GM10248 (cell line): Measurements from ENCODE around the gene ZNF423.

Experiments
- CTCF ChIA-PET: fragments of 300-600 bp; sonication (Branson Sonifier 250); formaldehyde crosslinking; extraction: SDS; loops from one replicate; lab custom pipeline; 2021; ENCODE audit warnings: antibody characterized with exemption; lab: Yijun Ruan, JAX
- POLR2A ChIA-PET: fragments of 350-650 bp; sonication (Branson Sonifier 250); formaldehyde crosslinking; extraction: SDS; loops from one replicate; lab custom pipeline; 2020; ENCODE audit warnings: antibody characterized with exemption; lab: Yijun Ruan, JAX
- DNase-seq: peaks from one replicate; pipeline ENCODE4 v3.0.0; 2012; ENCODE audit errors: extremely low spot score
- TF ChIP-seq, protein P1 (sequence below): IDR thresholded peaks from 2 replicates; pipeline ENCODE4 v1.5.1; 2012; ENCODE audit warnings: mild to moderate bottlenecking, low read depth; ENCODE audit errors: extremely low read depth, missing control alignments, control extremely low read depth

ZNF423 gene

DNA sequence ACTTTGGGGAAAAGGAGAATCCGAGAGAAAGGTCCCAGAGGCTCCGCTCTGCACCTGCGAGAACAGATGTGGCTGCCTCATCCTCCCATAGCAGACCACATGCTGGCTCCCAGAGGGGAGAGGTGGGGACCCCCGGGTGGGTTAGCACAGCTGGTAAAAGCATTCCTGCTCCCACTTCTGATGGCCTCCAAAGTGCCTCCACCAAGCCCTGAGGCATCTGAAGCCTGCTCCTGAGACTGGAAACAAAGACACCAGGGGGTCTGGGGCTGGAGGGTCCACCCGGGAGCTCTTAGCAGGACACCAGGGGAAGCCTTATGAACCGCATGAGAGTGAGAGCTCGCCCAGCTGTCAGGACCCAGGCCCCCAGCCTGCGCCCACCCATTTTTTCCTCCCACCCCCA, 46.4 kb downstream of the ZNF423 start:
- DNase-seq: no peak
- TF ChIP-seq, protein P1, sequence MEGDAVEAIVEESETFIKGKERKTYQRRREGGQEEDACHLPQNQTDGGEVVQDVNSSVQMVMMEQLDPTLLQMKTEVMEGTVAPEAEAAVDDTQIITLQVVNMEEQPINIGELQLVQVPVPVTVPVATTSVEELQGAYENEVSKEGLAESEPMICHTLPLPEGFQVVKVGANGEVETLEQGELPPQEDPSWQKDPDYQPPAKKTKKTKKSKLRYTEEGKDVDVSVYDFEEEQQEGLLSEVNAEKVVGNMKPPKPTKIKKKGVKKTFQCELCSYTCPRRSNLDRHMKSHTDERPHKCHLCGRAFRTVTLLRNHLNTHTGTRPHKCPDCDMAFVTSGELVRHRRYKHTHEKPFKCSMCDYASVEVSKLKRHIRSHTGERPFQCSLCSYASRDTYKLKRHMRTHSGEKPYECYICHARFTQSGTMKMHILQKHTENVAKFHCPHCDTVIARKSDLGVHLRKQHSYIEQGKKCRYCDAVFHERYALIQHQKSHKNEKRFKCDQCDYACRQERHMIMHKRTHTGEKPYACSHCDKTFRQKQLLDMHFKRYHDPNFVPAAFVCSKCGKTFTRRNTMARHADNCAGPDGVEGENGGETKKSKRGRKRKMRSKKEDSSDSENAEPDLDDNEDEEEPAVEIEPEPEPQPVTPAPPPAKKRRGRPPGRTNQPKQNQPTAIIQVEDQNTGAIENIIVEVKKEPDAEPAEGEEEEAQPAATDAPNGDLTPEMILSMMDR: no peak
- POLR2A ChIA-PET: no interaction called here
- CTCF ChIA-PET: no interaction called here

DNA sequence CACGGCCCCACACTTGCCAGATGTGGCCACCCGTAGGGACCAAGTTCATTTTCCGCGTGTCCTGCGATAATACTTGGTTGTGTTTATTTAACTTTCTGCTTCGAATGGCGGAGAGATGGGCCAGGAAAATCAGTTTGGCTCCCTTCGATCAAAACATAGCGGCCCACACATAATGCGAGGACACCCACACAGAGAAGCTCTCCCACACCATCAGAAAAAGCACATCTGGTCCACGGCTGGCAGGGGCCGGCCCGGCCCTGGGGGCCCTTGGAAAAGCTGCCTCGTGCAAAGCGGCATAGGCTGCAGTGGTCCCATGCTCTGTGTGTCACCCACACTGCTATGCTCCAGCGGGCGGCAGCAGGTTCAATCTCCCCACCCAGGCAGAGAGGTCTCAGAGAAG, 46.9 kb downstream of the ZNF423 start:
- CTCF ChIA-PET: no interaction called here
- TF ChIP-seq, protein P1: no peak
- no peak for DNase-seq
- POLR2A ChIA-PET: no interaction called here

DNA sequence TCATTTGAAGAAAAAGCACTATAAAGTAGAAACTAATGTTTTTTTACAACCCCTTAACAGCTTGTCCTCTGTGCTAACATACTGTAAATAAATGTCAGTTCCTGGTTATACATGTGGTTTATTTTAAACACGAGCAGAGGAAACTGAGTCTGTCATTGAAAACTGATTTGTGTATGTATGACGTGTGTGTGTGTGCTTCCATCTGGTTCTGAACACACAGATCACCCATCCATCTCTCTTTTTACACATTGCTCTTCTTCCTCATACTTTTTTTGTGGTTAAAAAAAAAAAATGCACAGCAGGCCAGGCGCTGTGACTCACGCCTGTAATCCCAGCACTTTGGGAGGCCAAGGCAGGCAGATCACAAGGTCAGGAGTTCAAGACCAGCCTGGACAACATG, 49.5 kb downstream of the ZNF423 start:
- POLR2A ChIA-PET: no interaction called here
- CTCF ChIA-PET: no interaction called here
- TF ChIP-seq, protein P1: no peak
- no peak for DNase-seq

DNA sequence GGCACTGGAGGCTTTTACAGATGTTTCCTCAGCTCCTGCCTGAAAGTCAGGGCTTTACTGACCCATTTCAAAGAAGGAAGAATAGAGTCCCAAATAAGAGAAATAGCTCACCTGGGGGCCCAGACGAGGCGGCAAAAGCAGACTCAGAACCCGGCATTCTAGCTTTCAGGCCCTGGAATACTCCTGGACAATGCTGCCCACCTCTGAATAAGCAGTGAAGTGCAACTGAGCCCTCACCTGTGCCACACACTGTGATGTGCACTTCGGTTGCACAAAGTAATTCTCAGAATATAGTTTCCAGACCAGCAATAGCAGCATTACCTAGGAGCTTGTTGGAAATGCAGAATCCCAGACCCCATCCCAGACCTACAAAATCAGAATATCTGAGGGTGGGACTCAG, 54.6 kb downstream of the ZNF423 start:
- CTCF ChIA-PET: no interaction called here
- no peak for DNase-seq
- POLR2A ChIA-PET: no interaction called here
- TF ChIP-seq, protein P1: no peak

DNA sequence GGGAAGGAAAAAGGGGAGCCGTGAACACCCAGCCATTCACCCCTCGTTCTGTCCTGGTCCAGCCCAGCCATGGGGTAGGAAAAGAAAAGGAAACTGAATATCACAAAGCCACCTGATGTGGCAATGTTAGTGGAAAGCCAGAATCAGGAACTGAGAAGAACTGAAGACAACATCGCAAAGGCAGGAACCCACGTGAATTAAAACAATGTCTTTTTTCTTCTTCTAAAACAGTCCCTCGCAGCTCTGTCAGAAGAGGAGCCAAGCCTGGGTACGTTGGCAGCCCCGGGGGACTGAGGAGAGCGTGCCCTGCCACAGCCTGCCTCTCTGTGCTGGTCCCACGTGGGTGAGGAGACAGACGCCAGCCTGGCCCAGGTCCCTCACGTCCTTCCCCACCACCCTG, 55.0 kb downstream of the ZNF423 start:
- ChIA-PET POLR2A (no interaction called here), CTCF (no interaction called here)
- TF ChIP-seq, protein P1: no peak
- DNase-seq: peak; percentile 52

DNA sequence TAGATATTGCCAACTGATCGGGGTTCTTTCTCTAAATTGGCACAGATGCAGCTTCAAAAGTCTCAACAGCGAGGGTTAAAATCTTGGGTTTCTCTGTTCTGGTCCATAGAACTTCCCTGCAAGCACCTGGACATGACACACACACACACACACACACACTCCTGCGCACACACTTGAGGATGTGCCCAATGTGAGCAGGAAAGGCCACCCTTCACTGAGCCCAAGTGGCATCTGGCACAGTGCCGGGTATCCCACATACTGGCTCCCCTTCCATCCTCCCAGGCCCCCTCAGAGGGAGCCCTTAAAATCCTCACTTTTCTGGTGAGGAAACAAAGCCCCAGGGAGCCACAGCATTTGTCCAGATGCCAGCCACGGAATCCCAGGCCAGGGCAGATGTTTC, 55.5 kb downstream of the ZNF423 start:
- TF ChIP-seq, protein P1: no peak
- no peak for DNase-seq
- POLR2A ChIA-PET: no interaction called here
- CTCF ChIA-PET: no interaction called here

DNA sequence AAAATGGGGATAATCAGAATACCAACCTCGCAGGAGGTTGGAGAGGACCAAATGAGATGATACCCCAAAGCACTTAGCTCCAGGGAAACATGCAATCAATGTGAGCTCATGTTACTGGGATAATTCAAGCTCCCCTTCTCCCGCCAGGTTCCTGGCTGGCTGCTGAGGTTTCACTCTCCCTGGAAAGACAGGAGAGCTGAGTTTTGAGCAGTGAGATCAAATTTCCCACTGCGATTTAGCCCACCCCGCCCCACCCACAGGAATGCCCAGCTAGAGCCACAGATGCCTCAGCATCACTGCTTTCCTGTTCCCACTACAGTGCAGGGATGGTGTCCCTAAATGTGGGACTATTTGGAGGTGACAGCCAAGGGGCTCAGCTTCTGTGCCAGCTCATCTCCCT, 56.7 kb downstream of the ZNF423 start:
- CTCF ChIA-PET: interaction anchor here (1.3 kb wide), 1 partner anchor 8 kb away, joined by 3 read pairs; no protein-coding TSS in a partner anchor
- POLR2A ChIA-PET: no interaction called here
- TF ChIP-seq, protein P1: no peak
- no peak for DNase-seq
